Measurements from ENCODE around the gene CACNA1B.
A peak's percentile ranks its signal among the peaks of the same experiment; 100 is the strongest.

Gene CACNA1B

DNA sequence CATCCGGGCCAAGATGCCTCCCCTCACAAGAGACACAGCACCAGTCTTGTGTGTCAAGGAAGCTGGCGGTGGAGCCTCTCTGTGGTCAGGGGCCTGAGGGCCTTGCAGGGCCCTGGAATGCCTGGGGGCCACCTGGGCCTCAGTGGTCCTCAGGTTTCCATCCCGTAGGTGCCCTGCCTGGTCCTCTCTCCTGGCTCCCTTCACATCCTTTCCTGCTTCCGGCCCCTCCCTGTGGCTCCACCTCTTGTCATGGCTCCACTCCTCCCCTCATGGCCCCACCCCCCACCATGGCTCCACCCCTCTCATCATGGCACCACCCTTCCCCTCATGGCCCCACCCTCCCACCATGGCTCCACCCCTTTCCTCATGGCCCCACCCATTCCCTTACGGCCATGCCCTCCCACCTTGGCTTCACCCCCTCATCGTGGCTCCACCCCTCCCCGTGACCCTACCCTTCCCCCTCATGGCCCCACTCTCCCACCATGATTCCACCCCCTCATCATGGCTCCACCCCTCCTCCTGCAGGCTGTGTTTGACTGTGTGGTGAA, 175.8 kb downstream of the CACNA1B start:
- DNase-seq (ENCODE audit: low read depth in 2 of 2): peak in 1 of 2 donors; percentile 1

DNA sequence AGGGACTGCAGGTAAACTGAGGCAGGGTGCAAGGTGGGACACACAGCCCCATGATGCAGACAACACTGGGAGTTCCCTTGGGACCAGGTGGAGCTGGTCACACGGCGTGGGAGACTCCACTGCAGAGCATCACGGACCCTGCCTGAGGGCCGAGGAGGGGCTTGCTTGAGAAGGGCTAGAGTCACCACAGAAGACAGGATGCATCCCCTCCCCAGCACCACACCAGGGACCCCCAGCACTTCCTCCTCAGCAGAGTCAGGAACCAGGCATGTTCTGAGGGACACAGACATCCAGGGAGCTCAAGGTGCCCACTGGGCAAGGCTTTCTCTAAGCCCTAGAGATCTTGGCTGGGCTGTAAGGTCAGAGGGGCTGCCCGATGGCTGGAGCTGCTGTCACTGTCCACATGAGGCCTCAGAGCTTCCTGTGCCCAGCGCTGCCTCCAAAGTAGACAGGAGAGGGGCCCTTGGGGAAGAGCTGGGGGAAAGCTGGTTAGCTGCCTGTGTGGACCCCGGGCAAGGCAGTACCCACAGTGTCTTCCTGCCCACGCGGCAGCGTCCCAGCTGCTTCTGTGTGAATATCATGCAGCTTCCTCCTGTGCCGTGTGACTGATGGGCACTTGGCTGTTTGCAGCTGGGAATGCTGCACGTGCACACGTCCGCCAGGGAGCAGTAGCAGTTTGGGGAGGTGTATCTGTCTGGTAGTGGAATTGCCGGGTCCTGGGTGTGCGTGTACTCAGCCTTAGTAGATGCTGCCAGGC, 176.6 kb downstream of the CACNA1B start:
- no peak for DNase-seq (ENCODE audit: low read depth in 2 of 2)

DNA sequence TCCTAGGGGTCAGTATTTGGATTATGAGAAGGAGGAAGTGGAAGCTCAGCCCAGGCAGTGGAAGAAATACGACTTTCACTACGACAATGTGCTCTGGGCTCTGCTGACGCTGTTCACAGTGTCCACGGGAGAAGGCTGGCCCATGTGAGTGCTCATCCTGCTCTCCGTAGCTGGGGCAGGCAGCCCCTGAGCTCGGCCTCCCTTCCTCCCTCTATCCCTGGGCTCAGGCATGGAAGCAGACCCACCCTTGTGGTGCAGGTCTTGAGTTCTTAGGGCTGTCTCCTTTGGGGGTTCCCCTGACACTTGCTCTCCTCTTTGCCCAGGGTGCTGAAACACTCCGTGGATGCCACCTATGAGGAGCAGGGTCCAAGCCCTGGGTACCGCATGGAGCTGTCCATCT, 180.1 kb downstream of the CACNA1B start:
- no peak for DNase-seq (ENCODE audit: low read depth in 2 of 2)

DNA sequence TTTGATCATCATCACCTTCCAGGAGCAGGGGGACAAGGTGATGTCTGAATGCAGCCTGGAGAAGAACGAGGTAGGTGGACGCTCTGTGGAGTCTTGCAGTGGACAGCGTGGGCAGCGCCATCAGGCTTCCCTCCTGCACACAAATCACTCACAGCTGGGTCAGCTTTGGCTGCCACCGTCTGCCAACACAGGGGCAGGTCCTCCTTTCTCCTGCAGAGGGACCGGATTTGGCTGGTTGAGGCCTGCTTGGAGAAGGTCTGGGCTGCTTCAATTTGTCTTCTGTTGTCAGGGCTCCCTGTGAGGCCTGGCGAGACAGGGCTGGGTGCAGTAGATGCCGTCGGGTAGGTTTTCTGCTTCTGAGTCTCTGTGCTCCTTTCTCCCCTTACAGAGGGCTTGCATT, 180.6 kb downstream of the CACNA1B start:
- no peak for DNase-seq (ENCODE audit: low read depth in 2 of 2)

DNA sequence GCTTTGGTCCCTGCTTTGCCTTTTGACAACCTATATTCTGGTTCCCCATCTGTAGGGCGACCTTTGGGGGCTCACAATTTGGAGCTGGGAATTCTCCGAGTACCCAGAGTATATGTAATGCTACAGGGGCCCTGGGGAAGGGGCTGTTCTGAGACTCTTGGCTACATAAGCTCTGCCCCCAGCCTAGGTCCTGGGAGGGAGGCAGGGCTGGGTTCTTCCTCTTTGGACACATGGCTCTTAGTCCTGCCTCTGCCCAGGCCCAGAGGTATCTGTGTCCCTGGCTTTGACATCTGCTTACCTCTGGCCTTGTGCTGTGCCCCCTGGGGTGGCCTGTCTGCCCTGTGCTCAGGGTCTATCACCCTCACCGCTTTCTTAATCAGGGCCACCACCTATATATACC, 181.6 kb downstream of the CACNA1B start:
- DNase-seq (ENCODE audit: low read depth in 2 of 2): no peak

DNA sequence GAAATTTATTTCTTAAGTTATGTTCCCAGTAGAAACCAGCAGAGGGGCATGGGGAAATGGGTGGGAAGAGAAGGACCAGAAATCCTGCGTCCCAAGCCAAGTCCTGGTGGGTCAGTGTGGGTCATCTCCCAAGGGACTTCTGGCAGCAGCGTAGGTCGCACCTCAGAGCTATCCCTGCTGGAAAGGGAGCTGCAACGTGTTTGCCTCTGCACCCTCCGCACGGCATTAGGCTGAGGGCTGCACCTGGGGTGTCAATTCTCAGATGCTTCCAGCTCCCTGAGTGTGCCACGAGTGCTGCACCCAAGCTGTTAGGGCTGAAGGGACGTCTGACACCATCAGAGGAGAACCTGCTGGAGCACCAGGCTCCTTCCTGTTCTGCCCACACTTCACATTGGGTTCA, 182.8 kb downstream of the CACNA1B start:
- no peak for DNase-seq (ENCODE audit: low read depth in 2 of 2)

DNA sequence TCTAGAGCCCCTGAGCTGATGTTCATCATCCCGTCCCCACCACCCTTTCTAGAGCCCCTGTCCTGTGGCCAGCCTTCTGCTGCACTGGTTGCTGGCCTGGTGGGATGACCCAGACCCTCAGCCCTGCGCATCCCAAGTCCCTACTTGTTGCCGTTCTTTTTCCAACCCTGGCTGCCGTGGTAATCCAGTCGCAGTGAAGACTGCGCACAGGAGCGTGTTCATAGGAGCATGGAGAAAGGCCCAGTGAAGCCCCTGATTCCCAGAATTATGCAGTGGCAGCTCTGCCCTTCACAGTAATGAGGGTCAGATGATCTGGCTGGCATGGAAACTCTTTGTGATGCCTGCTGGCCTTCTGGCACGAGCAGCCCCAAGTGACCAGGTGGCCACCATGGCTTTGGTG, 183.3 kb downstream of the CACNA1B start:
- DNase-seq (ENCODE audit: low read depth in 2 of 2): no peak

DNA sequence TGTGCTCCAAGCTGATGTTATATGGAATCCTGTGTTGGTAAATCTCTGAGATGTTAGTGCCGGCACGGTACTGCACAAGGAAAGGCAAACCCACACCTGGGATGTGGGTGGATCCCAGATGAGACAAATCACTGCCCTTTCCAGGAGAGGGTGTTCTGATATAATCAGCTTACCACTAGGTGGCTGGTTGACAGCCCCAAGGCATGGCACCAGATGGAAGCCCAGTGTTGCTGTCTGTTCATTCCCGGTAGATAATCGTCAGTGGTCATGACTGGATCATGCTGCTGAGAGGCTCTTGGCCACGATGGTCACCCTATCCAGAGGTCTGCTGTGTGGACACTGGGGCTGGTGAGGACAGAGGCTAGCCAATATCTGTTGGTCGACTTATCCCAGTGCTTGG, 184.0 kb downstream of the CACNA1B start:
- no peak for DNase-seq (ENCODE audit: low read depth in 2 of 2)

DNA sequence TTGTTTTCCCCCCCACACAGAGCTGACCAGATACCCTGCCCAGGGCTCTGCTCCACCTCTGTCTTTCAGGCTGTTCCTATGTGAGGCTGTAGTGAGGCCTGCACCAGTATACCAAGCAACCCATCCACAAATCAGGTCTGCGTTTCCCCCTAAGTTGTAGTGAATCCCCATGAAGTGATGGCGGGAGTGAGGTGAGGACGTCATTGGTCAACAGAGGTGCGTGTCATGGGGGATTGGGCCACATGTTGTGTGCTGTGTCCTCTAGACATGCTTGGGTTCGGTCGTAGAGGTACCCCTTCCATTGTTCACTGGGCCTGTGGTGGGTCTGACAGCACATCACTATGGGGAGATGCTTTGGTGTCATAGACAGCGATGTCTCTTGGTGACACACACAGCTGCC, 184.6 kb downstream of the CACNA1B start:
- no peak for DNase-seq (ENCODE audit: low read depth in 2 of 2)

DNA sequence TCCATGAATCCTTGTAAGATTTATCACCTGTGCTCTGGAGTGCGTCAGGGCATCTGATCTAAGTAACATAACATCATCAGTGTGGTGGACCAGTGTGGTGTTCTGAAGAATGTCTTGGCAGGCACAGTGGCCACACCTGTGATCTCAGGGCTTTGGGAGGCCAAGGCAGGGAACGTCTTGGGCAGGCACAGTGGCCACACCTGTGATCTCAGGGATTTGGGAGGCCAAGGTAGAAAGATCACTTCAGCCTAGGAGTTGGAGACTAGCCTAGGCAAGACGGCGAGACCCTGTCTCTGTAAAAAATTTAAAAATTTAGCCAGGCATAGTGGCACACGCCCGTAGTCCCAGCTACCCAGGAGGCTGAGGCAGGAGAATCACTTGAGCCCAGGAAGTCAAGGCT, 185.5 kb downstream of the CACNA1B start:
- no peak for DNase-seq (ENCODE audit: low read depth in 2 of 2)

DNA sequence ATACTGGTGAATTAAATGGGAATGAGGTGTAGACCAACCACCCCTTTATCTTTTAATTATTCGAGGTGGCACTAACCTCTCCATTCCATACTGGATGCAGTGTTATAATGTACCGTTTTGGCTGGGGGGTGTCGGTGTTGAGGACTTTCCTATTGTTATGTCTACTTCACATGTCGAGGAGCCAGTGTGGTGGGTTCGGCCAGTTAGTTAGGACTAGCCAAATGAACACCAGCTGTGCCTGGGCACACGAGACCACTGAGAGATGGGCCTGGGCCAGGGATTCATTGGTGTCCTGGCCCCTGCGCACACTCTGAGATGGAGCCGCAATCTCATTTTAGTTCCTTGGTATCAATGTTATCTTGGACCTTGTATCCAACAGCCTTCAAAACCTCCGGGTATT, 186.2 kb downstream of the CACNA1B start:
- DNase-seq (ENCODE audit: low read depth in 2 of 2): no peak

DNA sequence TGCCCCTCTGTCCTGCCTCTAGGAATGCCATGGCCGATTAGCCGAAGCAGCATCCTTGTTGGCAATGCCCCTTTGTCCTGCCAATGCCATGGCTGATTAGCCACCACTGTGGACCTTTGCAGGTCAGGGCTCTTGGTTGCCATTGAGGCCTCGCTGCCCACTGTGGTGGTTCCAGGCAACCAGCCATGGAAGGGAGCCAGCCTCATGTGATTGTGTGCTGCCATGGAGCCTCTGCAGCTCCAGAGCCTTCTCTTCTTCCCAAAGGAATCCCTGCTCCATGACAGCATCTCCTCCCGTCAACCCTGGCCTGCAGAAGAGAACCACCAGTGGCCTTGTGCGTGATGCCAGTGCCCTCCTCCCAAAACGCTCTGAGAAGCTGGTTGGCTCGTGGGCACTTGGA, 187.0 kb downstream of the CACNA1B start:
- DNase-seq (ENCODE audit: low read depth in 2 of 2): no peak

DNA sequence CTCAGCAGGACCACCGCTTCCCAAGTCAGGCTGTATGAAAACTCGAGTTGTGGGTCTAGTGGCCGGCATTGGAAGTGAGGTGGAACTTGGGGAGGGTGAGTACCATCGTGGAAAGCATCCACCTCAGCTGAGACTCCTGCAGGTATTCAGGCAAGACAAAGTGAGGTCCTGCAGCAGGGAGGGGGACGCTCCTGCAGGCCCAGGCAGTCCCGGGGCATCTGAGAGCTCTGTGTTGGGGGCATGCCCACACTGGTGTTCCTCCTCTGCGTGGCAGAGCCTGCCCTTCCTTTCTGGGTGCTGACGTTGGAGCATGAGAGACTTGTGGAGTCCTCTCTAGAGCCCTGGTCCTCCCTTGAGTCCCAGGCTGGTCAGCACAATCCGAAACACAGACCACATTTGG, 187.7 kb downstream of the CACNA1B start:
- DNase-seq (ENCODE audit: low read depth in 2 of 2): no peak

DNA sequence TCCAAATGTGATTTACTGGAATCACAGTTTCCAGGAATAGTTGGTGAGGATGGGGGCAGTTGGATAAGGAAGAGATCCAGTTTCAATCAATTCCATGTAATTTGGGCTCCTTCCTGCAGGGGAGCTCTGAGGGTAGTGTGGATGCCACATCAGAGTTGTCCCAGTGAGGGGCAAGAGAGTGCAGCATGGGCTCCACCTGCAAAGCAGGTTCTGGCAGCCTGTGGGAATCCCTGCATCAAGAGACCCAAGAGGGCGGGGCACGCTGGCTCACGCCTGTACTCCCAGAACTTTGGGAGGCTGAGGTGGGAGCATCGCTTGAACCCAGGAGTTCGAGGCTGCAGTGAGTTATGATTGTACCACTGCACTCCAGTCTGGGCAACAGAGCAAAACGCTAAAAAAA, 188.5 kb downstream of the CACNA1B start:
- no peak for DNase-seq (ENCODE audit: low read depth in 2 of 2)

DNA sequence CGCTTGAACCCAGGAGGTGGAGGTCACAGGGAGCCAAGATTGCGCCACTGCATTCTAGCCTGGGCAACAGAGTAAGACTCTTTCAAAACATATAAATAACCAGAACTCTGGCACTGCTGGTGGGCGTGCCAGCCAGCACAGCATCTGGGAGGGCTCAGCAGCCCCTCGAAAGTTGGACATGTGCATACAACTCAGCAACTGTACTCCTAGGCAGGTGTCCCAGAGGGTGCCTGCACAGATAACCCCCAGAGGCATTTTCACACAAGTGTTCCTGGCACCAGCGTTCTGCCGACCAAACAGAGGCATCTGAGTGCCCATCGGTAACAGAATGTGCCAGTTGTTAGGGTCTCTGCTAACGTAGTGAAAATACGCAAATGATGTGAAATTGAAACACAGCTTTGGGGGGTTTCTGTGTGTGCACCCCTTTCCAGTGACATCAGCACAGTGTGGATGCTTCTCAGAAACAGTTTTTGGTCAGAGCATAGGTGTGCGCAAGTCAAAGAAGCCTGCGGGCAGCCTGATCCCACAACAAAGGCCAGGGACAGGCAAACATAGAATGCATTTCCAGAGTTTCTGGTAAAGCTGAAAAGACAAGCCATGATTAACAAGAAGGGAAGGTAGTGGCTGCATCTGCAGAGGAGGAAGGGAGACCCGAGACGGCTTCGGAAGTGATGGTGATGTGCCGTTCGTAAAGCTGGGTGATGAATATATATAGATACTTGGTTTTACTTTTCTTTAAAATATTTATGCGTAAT, 190.2 kb downstream of the CACNA1B start:
- DNase-seq (ENCODE audit: low read depth in 2 of 2): no peak

DNA sequence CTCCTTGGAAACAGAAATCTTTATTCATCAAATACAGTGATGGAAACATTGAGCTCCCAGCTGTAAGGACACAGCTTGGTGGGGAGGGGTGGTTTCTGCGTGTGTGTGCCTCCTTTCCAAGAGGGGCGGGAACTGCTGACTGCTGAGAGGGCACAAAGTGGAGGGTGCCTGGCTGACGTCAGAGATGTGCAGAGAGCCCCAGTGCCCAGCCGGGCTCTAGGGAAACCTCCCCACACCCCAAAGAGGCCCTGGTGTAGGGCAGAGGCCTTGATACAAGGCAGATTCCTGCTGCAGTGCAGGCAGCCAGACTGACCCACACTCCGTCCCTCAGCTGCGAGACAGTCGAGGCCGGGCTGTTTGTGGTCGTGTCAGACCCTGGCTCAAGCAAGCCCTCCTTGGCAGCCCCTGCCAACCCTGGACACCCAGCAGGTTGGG, 191.0 kb downstream of the CACNA1B start:
- no peak for DNase-seq (ENCODE audit: low read depth in 2 of 2)

DNA sequence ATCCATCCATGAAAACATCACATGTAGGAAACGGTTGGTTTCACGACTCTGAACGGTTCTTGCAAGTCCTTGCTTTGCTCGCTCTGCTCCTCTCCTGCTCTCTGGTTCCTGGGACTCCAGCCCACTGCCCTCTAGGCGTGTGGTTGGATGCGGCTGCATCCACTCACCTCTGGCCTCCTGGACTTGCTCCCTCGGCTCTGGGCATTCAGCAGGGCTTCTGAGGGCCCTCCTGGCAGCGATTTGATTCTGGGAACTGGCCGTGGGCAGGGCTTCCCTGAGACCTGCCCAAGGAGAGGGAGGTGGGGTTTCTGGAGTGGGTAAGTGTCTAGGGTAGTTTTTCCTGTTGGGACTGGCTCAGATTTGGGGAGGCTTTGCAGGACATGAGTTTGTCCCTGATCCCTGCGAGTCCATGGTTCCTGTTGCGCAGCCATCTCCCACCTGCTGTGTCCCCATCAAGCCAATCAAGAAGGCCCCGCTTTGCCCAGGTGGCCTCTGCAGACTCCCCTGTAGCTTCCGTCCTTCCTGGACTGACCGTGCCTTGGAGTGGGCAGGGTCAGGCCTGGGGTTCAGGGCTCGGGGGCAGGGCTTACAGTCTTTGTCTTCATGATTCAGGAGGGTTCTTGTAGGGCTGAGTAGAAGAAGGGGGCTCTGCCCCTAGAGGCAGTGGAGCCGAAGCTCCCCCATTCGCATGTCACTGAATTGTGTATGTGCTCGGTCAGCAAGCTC, 192.3 kb downstream of the CACNA1B start:
- no peak for DNase-seq (ENCODE audit: low read depth in 2 of 2)

DNA sequence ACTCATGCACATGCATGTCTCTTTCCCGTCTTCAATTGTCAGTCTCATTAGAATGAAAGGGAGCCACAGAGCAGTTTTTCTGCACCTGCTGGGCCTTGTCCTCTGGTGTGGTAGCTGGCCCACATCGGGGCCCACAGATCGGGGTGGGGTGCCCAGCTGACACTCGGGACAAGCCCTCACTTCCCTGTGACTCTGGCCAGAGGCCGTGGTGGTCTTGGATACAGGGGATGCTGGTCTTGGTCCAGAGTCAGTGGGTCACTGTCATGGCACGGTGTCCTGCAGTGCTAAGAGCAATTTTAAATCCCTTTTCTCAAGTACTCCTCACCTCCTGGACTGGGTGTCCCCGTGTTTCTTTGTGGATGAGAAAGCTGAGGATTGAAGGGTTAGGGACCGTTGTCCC, 193.2 kb downstream of the CACNA1B start:
- no peak for DNase-seq (ENCODE audit: low read depth in 2 of 2)

DNA sequence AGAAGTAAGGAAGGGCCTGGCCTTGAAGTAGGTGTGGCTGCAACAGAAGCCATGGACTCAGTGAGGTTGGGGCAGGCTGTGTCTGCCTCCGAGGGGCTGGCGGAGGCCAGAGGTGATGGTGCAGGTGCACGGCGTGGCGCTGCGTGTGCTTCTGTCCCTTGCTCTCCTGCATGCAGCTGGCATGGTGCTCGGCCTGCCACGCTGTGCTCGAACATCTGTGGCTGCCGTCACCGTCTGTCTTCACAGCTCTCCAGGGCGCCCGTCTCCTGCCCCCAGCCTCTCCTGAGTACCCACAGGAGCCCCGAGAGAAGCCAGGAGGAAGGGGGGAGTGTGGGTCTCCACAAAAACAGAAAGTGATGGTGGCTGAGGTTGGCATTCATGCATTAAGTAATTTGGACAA, 193.7 kb downstream of the CACNA1B start:
- DNase-seq (ENCODE audit: low read depth in 2 of 2): no peak

DNA sequence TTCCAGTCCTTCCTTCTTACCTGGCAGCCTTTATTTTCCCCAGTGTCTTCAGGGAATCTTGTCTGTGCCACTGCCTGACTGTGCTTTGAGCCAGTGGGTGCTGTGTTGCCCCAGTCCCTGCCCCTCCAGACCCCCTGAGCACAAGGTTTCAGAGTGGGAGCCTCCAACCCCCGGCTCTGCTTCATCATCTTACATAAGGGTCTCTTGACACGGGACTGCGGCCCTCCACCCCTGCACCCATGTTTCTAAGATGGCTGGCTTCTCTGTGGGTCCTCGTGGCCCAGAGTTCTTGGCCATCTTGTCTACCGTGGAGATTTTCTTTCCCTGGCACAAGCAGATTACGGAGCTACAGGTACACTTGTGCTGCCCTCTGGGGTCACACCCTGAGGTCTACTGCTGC, 194.1 kb downstream of the CACNA1B start:
- no peak for DNase-seq (ENCODE audit: low read depth in 2 of 2)

DNA sequence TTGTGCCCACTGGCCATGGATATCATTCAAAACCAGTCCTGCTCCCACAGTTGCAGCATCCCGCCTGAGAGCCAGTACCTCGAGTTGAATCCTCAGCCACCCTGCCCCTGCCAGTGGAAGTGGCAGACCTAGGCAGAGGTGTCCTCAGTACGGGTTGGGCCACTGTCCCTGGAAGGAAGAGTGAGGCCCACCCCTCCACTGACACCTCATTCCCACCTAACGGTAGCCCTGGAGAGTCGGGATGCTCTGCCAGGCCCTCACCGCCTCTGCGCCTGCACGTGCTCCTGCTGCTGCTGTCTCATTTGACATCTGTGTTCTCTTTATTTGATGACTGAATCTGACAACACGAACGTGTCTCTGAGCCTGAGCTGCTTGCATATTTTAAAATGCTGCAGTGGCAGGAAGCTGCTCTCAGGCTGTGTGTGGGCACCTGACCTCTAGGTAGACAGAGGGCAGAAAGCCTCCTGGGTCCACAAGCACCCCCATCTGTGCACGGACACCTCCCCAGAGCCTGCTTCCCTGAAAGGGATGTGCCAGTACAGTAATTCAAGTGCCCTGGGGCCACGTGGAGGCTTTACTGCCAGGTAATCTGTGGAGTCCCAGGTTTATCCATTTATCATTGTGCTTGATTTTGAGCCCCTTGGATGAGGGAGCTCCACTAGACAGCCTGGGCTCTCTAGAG, 194.7 kb downstream of the CACNA1B start:
- no peak for DNase-seq (ENCODE audit: low read depth in 2 of 2)

DNA sequence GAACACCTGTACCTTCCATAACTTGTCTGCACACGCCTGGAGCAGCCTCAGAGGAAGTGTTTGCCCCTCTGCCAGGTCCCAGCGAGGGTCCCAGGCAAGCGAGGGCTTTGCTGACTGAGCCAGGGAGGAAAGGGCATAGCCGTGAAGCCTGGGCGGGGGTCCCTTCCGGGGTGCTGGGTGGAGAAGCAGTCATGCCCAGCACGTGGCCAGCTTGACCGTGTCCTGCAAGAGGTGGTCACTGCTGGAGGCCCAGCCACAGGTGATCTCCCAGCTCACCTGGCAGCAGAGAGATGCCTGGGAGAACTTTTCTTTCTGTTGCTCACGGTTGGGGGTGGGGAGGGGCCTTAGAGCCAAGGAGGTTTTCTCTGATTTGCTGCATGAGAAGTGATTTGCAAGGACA, 195.3 kb downstream of the CACNA1B start:
- no peak for DNase-seq (ENCODE audit: low read depth in 2 of 2)

Measured in stimulated activated CD4-positive, alpha-beta T cell treated with anti-CD3 and anti-CD28 coated beads, Interleukin-1b, Interleukin-23, amount 100 ng/mL, for 4 hours (primary cell).